Osteocyte (in vitro differentiated cells): ENCODE measurements around the gene CORO2B. TPM values are rescaled to one million over a fixed set of nuclear protein-coding genes. Genes with fewer than 3 reads are reported as not detected.

Source experiments
- DNase-seq: peaks from one replicate; pipeline ENCODE4 v3.0.0; 2021; ENCODE audit warnings: mixed read lengths; ENCODE audit not compliant: unreplicated experiment; ENCODE audit errors: extremely low spot score
- H3K27ac Mint-ChIP-seq: one replicate; pipeline ENCODE4 v1.8.0; 2021; ENCODE audit warnings: mild to moderate bottlenecking, mixed read lengths; ENCODE audit not compliant: unreplicated experiment
- H3K27me3 Mint-ChIP-seq: one replicate; pipeline ENCODE4 v1.8.0; 2021; ENCODE audit warnings: mixed read lengths; ENCODE audit not compliant: unreplicated experiment
- H3K36me3 Mint-ChIP-seq: one replicate; pipeline ENCODE4 v1.8.0; 2021; ENCODE audit warnings: mixed read lengths; ENCODE audit not compliant: unreplicated experiment
- H3K4me1 Mint-ChIP-seq: one replicate; pipeline ENCODE4 v1.8.0; 2021; ENCODE audit warnings: mixed read lengths; ENCODE audit not compliant: unreplicated experiment
- H3K4me3 Mint-ChIP-seq: one replicate; pipeline ENCODE4 v1.8.0; 2021; ENCODE audit warnings: mild to moderate bottlenecking, moderate library complexity, mixed read lengths; ENCODE audit not compliant: unreplicated experiment
- H3K9me3 Mint-ChIP-seq: one replicate; pipeline ENCODE4 v1.8.0; 2021; ENCODE audit warnings: mixed read lengths; ENCODE audit not compliant: unreplicated experiment
- CTCF ChIP-seq: fragments of 200-600 bp; sonication (generic); IDR thresholded peaks from 2 replicates; pipeline ENCODE4 v1.5.0; 2021; ENCODE audit warnings: antibody characterized with exemption, mild to moderate bottlenecking, moderate library complexity
- total RNA-seq: library from RNA; stranded (reverse); gene quantifications from 2 replicates; pipeline ENCODE4 v1.2.1, GENCODE V29; 2021

The CORO2B gene
- total RNA-seq, 1 donor from 2014 or later = 22.6 TPM

GRCh38 chr15:68718468-68718867 is 139.7 kb downstream of the CORO2B start:
- Mint-ChIP-seq H3K4me3 (no peak overlapping the region), H3K4me1 (no peaks in the 10 kb centered on the region), H3K9me3 (peaks cover 7% of the 10 kb centered on the region), H3K36me3 (peaks cover 25% of the 10 kb centered on the region), H3K27ac (no peak overlapping the region), H3K27me3 (no peaks in the 10 kb centered on the region)
- TF ChIP-seq CTCF = no peak
- no peak for DNase-seq

- H3K4me3 Mint-ChIP-seq = no peak overlapping the region
- H3K4me1 Mint-ChIP-seq = no peaks in the 10 kb centered on the region
- H3K27ac Mint-ChIP-seq = no peak overlapping the region
- DNase-seq = no peak
- no peaks in the 10 kb centered on the region for H3K27me3 Mint-ChIP-seq
- H3K9me3 Mint-ChIP-seq = peaks cover 7% of the 10 kb centered on the region
- no peak for TF ChIP-seq CTCF
- H3K36me3 Mint-ChIP-seq = peaks cover 20% of the 10 kb centered on the region
Measured at GRCh38 chr15:68719051-68719450, 140.3 kb downstream of the CORO2B start.

- Mint-ChIP-seq H3K27me3 (no peaks in the 10 kb centered on the region), H3K9me3 (peaks cover 7% of the 10 kb centered on the region), H3K27ac (no peak overlapping the region), H3K4me1 (no peaks in the 10 kb centered on the region), H3K4me3 (no peak overlapping the region), H3K36me3 (peaks cover 19% of the 10 kb centered on the region)
- DNase-seq = no peak
- TF ChIP-seq CTCF = no peak
Measured at GRCh38 chr15:68719672-68720071, 140.9 kb downstream of the CORO2B start.

GRCh38 chr15:68721886-68722285 is 143.1 kb downstream of the CORO2B start:
- H3K4me3 Mint-ChIP-seq = no peak overlapping the region
- H3K4me1 Mint-ChIP-seq = no peaks in the 10 kb centered on the region
- no peak for DNase-seq
- H3K27ac Mint-ChIP-seq = no peak overlapping the region
- H3K27me3 Mint-ChIP-seq = no peaks in the 10 kb centered on the region
- peaks cover 8% of the 10 kb centered on the region for H3K36me3 Mint-ChIP-seq
- no peak for TF ChIP-seq CTCF
- no peaks in the 10 kb centered on the region for H3K9me3 Mint-ChIP-seq

- TF ChIP-seq CTCF = no peak
- no peak overlapping the region for H3K4me3 Mint-ChIP-seq
- H3K36me3 Mint-ChIP-seq = peaks cover 5% of the 10 kb centered on the region
- DNase-seq = no peak
- no peaks in the 10 kb centered on the region for H3K9me3 Mint-ChIP-seq
- no peak overlapping the region for H3K27ac Mint-ChIP-seq
- no peaks in the 10 kb centered on the region for H3K27me3 Mint-ChIP-seq
- peaks cover 2% of the 10 kb centered on the region for H3K4me1 Mint-ChIP-seq
Measured at GRCh38 chr15:68725736-68726135, 146.9 kb downstream of the CORO2B start.
